ENCODE data around the gene OLFM1. TPM values are rescaled to one million over a fixed set of nuclear protein-coding genes. Genes with fewer than 3 reads are reported as not detected.

OLFM1 gene
- total and polyA plus RNA-seq, 5 donors from 2014 or later = not detected

DNA sequence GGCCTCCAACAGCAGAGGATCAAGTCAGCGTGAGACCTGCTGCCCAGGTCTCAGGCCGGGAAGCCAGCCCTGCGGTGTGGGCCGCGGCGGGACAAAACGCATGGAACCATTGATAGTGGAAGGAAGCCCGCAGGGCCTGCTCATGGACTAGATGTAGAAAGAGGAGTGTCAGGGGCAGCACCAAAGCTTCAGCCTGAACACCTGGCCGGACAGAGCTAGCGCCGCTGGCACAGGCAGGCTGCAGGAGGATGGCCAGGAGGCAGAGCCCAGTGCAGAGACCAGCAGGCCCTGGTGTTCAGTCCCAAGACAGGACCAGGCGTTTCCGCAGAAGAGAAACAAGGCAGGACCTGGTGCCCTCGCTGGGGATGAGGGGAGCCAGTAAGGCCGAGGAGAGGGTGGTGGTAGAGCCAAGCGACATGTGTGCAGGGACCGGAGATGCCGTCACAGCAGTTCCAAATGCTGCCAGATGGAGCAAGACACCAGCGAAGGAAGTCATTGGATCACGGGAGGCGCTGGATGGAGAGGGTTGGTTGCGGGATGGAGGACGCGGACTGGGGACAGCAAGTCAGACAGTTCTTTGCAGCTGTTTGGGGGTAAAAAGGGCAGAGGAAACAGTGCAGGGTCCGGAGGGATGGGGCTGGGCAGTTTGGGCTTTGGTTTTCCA is 42.1 kb upstream of the OLFM1 start:
- Mint-ChIP-seq H3K4me1 (no peaks in the 10 kb centered on the region), H3K27me3 (no peaks in the 10 kb centered on the region), H3K4me3 (no peak overlapping the region), H3K27ac (no peak overlapping the region), H3K9me3 (peaks cover 0 to 6% (median 0%) of the 10 kb centered on the region in 7 donors), H3K36me3 (no peaks in the 10 kb centered on the region)
- Histone ChIP-seq H3K36me3 (ENCODE audit: control insufficient read depth, insufficient read depth, low read length) (no peaks in the 10 kb centered on the region), H3K27ac (ENCODE audit: insufficient read depth, low read length, poor library complexity, severe bottlenecking) (no peak overlapping the region), H3K4me3 (ENCODE audit: low read depth, low read length) (no peak overlapping the region), H3K27me3 (ENCODE audit: control insufficient read depth, insufficient read depth, low read length) (no peaks in the 10 kb centered on the region), H3K9me3 (ENCODE audit: control insufficient read depth in 2 of 2, low read length in 2 of 2) (no peaks in the 10 kb centered on the region), H3K4me1 (ENCODE audit: control insufficient read depth, insufficient read depth, low read length, poor library complexity, severe bottlenecking) (no peaks in the 10 kb centered on the region)
- ATAC-seq (ENCODE audit: low read depth in 2 of 2) (no peak), DNase-seq (no peak)

DNA sequence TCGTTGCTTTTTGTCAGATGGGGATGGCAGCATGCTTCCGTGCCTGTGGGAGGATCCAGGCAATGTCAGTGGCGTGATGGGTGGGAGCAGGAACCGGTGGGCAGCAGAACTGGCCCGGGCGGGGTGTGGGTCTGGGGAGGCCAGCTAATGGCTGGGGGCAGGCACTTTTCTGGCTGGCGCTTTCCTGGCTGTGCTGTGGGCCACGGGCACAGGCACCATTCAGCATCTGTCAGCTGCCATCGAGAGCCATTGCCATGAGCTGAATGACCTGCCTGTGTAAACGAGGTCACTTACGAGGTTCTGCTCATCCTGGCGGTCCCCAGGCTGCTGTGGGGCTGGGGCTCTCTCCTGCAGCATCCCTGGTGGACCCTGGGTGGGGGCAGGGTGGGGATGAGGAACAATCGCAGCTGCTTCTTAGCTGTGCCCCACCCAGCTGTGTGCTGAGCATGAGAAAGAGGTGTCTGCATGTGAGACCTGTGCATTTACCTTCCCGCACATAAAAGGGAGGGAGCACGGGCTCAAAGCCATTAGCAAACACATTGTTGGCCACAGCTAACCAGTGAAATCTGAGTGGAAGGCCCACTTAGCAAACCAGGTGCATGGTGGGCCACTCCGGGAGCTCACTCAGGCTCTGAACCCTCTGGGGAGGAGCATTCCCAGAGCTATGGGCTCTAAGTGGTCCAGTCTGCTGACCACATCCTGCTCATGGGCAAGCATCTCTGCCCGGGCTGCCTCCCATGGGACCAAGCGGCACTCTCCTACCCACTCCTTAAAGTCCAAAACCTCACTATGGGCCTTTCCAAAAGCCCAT is 41.3 kb upstream of the OLFM1 start:
- Histone ChIP-seq H3K27ac (ENCODE audit: insufficient read depth, low read length, poor library complexity, severe bottlenecking) (no peak overlapping the region), H3K4me3 (ENCODE audit: low read depth, low read length) (no peak overlapping the region), H3K9me3 (ENCODE audit: control insufficient read depth in 2 of 2, low read length in 2 of 2) (no peaks in the 10 kb centered on the region), H3K27me3 (ENCODE audit: control insufficient read depth, insufficient read depth, low read length) (no peaks in the 10 kb centered on the region), H3K36me3 (ENCODE audit: control insufficient read depth, insufficient read depth, low read length) (no peaks in the 10 kb centered on the region), H3K4me1 (ENCODE audit: control insufficient read depth, insufficient read depth, low read length, poor library complexity, severe bottlenecking) (no peaks in the 10 kb centered on the region)
- no peak for DNase-seq
- no peaks in the 10 kb centered on the region for H3K27me3 Mint-ChIP-seq
- H3K4me1 Mint-ChIP-seq = no peaks in the 10 kb centered on the region
- no peaks in the 10 kb centered on the region for H3K36me3 Mint-ChIP-seq
- no peak overlapping the region for H3K4me3 Mint-ChIP-seq
- H3K9me3 Mint-ChIP-seq = peaks cover 0 to 6% (median 0%) of the 10 kb centered on the region in 7 donors
- no peak overlapping the region for H3K27ac Mint-ChIP-seq
- no peak for ATAC-seq (ENCODE audit: low read depth in 2 of 2)

DNA sequence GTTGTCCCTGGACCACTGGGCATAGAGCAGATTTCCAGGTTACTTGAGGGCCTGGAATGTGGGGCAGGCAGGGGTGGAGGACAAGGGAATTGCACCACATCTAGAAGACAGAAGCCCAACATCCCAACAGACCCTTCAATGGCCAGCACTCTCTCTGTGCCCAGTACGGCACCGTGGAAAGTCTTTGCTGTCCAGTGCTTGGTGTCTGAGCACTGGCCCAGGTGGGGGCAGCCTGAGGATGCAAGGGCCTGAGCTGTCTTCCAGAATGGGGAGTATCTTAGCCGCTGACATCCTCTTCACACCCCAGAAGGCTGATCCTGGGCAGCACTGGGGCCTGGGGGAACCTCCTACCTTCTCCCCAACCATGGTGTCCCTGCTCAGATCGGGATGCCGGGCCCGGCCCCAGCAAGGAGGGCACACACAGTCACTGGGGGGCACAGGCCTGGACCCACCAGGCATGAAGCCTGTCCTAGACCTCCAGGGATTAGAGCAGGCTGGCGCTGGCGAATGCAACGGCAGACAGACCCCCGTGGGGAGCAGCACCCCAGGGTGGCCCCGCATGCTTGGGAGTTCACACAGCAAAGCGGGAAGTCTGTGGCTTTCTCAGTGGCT is 40.6 kb upstream of the OLFM1 start:
- Histone ChIP-seq H3K4me1 (ENCODE audit: control insufficient read depth, insufficient read depth, low read length, poor library complexity, severe bottlenecking) (no peaks in the 10 kb centered on the region), H3K9me3 (ENCODE audit: control insufficient read depth in 2 of 2, low read length in 2 of 2) (no peaks in the 10 kb centered on the region), H3K36me3 (ENCODE audit: control insufficient read depth, insufficient read depth, low read length) (no peaks in the 10 kb centered on the region), H3K27ac (ENCODE audit: insufficient read depth, low read length, poor library complexity, severe bottlenecking) (no peak overlapping the region), H3K4me3 (ENCODE audit: low read depth, low read length) (no peak overlapping the region), H3K27me3 (ENCODE audit: control insufficient read depth, insufficient read depth, low read length) (no peaks in the 10 kb centered on the region)
- ATAC-seq (ENCODE audit: low read depth in 2 of 2) (no peak), DNase-seq (no peak)
- H3K4me1 Mint-ChIP-seq = no peaks in the 10 kb centered on the region
- peaks cover 0 to 5% (median 0%) of the 10 kb centered on the region in 7 donors for H3K9me3 Mint-ChIP-seq
- no peaks in the 10 kb centered on the region for H3K27me3 Mint-ChIP-seq
- no peaks in the 10 kb centered on the region for H3K36me3 Mint-ChIP-seq
- no peak overlapping the region for H3K27ac Mint-ChIP-seq
- H3K4me3 Mint-ChIP-seq = no peak overlapping the region

DNA sequence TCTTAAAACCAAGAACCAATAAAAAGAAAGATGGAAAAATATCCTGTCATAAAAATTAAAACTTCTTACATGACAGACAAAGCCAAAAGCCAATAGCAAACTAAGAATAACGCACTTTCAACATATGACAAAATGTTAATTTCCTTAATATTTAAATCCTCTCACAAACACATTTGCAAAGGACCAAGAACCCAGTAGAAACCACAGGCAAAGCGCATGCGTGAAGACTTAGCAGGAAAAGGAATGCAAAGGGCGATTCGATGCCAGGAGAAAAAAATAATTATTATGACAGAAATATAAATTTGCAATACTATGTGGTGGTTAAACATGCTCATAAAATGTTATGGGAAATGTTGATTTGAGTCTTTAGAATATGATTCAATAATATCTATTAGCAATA is 39.9 kb upstream of the OLFM1 start:
- Histone ChIP-seq H3K36me3 (ENCODE audit: control insufficient read depth, insufficient read depth, low read length) (no peaks in the 10 kb centered on the region), H3K4me3 (ENCODE audit: low read depth, low read length) (no peak overlapping the region), H3K4me1 (ENCODE audit: control insufficient read depth, insufficient read depth, low read length, poor library complexity, severe bottlenecking) (no peaks in the 10 kb centered on the region), H3K27ac (ENCODE audit: insufficient read depth, low read length, poor library complexity, severe bottlenecking) (no peak overlapping the region), H3K9me3 (ENCODE audit: control insufficient read depth in 2 of 2, low read length in 2 of 2) (no peaks in the 10 kb centered on the region), H3K27me3 (ENCODE audit: control insufficient read depth, insufficient read depth, low read length) (no peaks in the 10 kb centered on the region)
- no peak overlapping the region for H3K27ac Mint-ChIP-seq
- no peak overlapping the region for H3K4me3 Mint-ChIP-seq
- H3K9me3 Mint-ChIP-seq = peaks cover 0 to 4% (median 0%) of the 10 kb centered on the region in 7 donors
- no peaks in the 10 kb centered on the region for H3K36me3 Mint-ChIP-seq
- no peak for DNase-seq
- H3K4me1 Mint-ChIP-seq = no peaks in the 10 kb centered on the region
- no peak for ATAC-seq (ENCODE audit: low read depth in 2 of 2)
- H3K27me3 Mint-ChIP-seq = no peaks in the 10 kb centered on the region

DNA sequence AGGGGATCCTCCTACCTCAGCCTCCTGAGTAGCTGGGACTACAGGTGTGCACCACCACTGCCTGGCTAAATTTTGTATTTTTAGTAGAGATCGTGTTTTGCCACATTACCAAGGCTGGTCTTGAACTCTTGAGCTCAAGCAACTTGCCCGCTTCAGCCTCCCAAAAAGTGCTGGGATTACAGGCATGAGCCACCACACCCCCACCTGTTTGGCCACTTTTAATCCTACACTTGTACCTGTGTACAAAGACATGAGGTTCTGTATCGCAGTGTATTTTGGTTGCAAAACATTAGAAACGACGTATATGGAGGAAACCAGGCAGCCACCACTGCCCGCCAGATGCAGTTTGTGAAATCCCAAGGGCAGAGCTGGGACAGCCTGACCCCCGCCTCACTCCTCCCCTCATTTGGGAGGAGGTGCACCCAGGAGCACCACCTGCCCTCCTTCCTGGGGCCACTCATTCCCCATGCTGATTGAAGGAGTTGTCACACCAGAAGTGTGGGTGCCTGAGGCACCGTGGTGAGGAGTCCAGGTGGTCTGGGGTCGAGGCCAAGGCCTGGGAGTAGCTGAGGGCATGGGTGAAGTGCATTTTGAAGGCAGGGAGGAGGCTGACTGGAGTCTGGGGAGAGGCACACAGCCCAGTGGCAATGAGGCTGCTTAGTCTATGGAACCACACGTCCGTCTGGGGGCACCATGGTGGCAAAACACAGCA is 39.3 kb upstream of the OLFM1 start:
- H3K27ac Mint-ChIP-seq = no peak overlapping the region
- ATAC-seq (ENCODE audit: low read depth in 2 of 2) = no peak
- H3K4me3 Mint-ChIP-seq = no peak overlapping the region
- H3K27ac ChIP-seq (ENCODE audit: insufficient read depth, low read length, poor library complexity, severe bottlenecking) = no peak overlapping the region
- H3K27me3 ChIP-seq (ENCODE audit: control insufficient read depth, insufficient read depth, low read length) = no peaks in the 10 kb centered on the region
- no peak for DNase-seq
- H3K4me1 ChIP-seq (ENCODE audit: control insufficient read depth, insufficient read depth, low read length, poor library complexity, severe bottlenecking) = no peaks in the 10 kb centered on the region
- peaks cover 0 to 4% (median 0%) of the 10 kb centered on the region in 7 donors for H3K9me3 Mint-ChIP-seq
- no peaks in the 10 kb centered on the region for H3K27me3 Mint-ChIP-seq
- H3K36me3 ChIP-seq (ENCODE audit: control insufficient read depth, insufficient read depth, low read length) = no peaks in the 10 kb centered on the region
- no peaks in the 10 kb centered on the region for H3K4me1 Mint-ChIP-seq
- no peaks in the 10 kb centered on the region for H3K36me3 Mint-ChIP-seq
- no peaks in the 10 kb centered on the region for H3K9me3 ChIP-seq (ENCODE audit: control insufficient read depth in 2 of 2, low read length in 2 of 2)
- H3K4me3 ChIP-seq (ENCODE audit: low read depth, low read length) = no peak overlapping the region

DNA sequence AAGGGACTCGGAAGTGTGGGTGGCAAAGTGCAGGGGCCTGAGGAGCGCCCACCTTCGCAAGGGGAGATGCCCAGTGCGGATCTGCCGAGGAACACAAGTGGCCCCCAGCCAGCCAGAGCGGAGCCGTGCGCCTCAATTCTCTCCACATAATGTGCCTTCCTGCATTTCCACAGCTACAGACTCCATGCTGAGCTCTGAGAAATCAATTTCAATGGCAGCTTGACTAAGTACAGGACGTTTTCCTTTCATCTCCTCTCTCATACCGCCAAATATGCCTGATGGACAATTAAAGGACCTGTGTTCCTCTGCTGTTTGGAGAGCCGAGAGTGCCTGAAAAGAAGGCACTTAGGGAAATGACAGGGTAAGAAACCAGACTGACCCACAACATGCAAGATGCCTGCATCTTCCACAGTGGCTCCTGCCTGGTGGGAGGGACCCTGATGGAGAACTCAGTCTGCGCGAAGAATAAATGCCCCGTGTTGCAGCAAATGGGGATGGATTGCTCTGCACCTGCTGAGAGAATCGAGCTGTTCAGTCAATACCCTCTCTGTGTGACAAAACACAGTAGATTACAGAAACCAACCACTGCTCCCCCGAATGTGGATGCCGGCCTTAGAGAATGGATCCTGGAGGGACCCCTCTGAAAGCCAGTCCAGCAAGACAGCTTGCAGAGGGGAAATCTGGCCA is 38.6 kb upstream of the OLFM1 start:
- Mint-ChIP-seq H3K4me1 (no peaks in the 10 kb centered on the region), H3K36me3 (no peaks in the 10 kb centered on the region), H3K4me3 (no peak overlapping the region), H3K27ac (no peak overlapping the region), H3K9me3 (peaks cover 0 to 4% (median under 1%) of the 10 kb centered on the region in 7 donors), H3K27me3 (no peaks in the 10 kb centered on the region)
- ATAC-seq (ENCODE audit: low read depth in 2 of 2) = no peak
- Histone ChIP-seq H3K9me3 (ENCODE audit: control insufficient read depth in 2 of 2, low read length in 2 of 2) (no peaks in the 10 kb centered on the region), H3K27me3 (ENCODE audit: control insufficient read depth, insufficient read depth, low read length) (no peaks in the 10 kb centered on the region), H3K4me3 (ENCODE audit: low read depth, low read length) (no peak overlapping the region), H3K27ac (ENCODE audit: insufficient read depth, low read length, poor library complexity, severe bottlenecking) (no peak overlapping the region), H3K4me1 (ENCODE audit: control insufficient read depth, insufficient read depth, low read length, poor library complexity, severe bottlenecking) (no peaks in the 10 kb centered on the region), H3K36me3 (ENCODE audit: control insufficient read depth, insufficient read depth, low read length) (no peaks in the 10 kb centered on the region)
- DNase-seq = no peak

DNA sequence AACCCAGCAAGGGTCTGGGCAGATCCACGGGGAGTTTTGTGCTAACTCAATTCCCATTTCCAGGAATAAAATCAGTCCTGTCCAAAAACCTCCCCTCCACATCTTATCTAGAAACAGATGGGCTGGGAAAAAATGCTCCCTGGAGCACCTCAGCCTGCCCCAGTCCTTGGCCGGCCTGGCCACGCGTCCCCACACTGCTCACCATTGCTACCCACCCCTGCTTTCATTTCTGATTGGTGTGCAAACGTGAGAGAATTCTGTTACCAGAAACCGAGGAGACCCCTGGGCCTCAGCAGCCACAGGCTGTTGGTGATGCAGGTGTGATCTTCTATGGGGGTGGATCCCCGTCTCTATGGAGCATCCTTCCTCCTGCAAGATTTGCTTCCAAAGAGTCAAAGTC is 38.0 kb upstream of the OLFM1 start:
- Mint-ChIP-seq H3K4me1 (no peaks in the 10 kb centered on the region), H3K4me3 (no peak overlapping the region), H3K36me3 (no peaks in the 10 kb centered on the region), H3K27me3 (no peaks in the 10 kb centered on the region), H3K9me3 (peaks cover 0 to 5% (median 1%) of the 10 kb centered on the region in 7 donors), H3K27ac (no peak overlapping the region)
- Histone ChIP-seq H3K9me3 (ENCODE audit: control insufficient read depth in 2 of 2, low read length in 2 of 2) (no peaks in the 10 kb centered on the region), H3K4me3 (ENCODE audit: low read depth, low read length) (no peak overlapping the region), H3K27ac (ENCODE audit: insufficient read depth, low read length, poor library complexity, severe bottlenecking) (no peak overlapping the region), H3K27me3 (ENCODE audit: control insufficient read depth, insufficient read depth, low read length) (no peaks in the 10 kb centered on the region), H3K36me3 (ENCODE audit: control insufficient read depth, insufficient read depth, low read length) (no peaks in the 10 kb centered on the region), H3K4me1 (ENCODE audit: control insufficient read depth, insufficient read depth, low read length, poor library complexity, severe bottlenecking) (no peaks in the 10 kb centered on the region)
- ATAC-seq (ENCODE audit: low read depth in 2 of 2) (no peak), DNase-seq (no peak)

All from CD4-positive, CD25-positive, alpha-beta regulatory T cell (primary cell).